WTC11 (cell line): ENCODE data around the gene GSDMA.

Source experiments
- CREB1 ChIP-seq: sonication (generic); formaldehyde crosslinking; IDR thresholded peaks from 2 replicates; pipeline ENCODE4 v1.8.0; 2023; ENCODE audit warnings: mild to moderate bottlenecking, missing genetic modification reagents
- CTCF ChIP-seq: fragments of 200-600 bp; IDR thresholded peaks from 2 replicates; pipeline ENCODE4 v1.8.0; 2022; ENCODE audit warnings: antibody characterized with exemption
- ESRRA ChIP-seq: sonication (generic); formaldehyde crosslinking; IDR thresholded peaks from 2 replicates; pipeline ENCODE4 v1.8.1; 2022; ENCODE audit warnings: mild to moderate bottlenecking, missing genetic modification reagents, borderline replicate concordance
- ETV6 ChIP-seq: sonication (generic); formaldehyde crosslinking; IDR thresholded peaks from 2 replicates; pipeline ENCODE4 v1.8.1; 2022; ENCODE audit warnings: mild to moderate bottlenecking, missing genetic modification reagents
- FOXP1 ChIP-seq: sonication (generic); formaldehyde crosslinking; IDR thresholded peaks from 2 replicates; pipeline ENCODE4 v1.8.0; 2022; ENCODE audit warnings: missing genetic modification reagents, mild to moderate bottlenecking, moderate library complexity, borderline replicate concordance
- JAZF1 ChIP-seq: fragments of 250-450 bp; sonication (Bioruptor Pico); IDR thresholded peaks from 2 replicates; pipeline ENCODE4 v1.9.0; 2021; ENCODE audit warnings: moderate library complexity, mild to moderate bottlenecking, inconsistent platforms
- MXD4 ChIP-seq: fragments of 250-450 bp; sonication (Bioruptor Pico); IDR thresholded peaks from 2 replicates; pipeline ENCODE4 v1.8.0; 2021; ENCODE audit warnings: mild to moderate bottlenecking, moderate library complexity, borderline replicate concordance
- RELA ChIP-seq: sonication (generic); formaldehyde crosslinking; IDR thresholded peaks from 2 replicates; pipeline ENCODE4 v1.8.1; 2022; ENCODE audit warnings: missing genetic modification reagents, mild to moderate bottlenecking, borderline replicate concordance
- TP53 ChIP-seq: sonication (generic); formaldehyde crosslinking; IDR thresholded peaks from 2 replicates; pipeline ENCODE4 v1.8.1; 2023; ENCODE audit warnings: mild to moderate bottlenecking, missing genetic modification reagents

- TF ChIP-seq CREB1 (no peak), FOXP1 (CRISPR knock-in tag) (no peak), JAZF1 (CRISPR knock-in tag) (no peak), MXD4 (CRISPR knock-in tag) (no peak), TP53 (no peak), CTCF (no peak), ETV6 (CRISPR knock-in tag) (no peak), ESRRA (CRISPR knock-in tag) (no peak), RELA (no peak)
Measured at GRCh38 chr17:40004712-40005111, 41.9 kb downstream of the GSDMA start.
